ENCODE data around the gene GULP1.

GULP1 gene

GRCh38 chr2:188345831-188346458 lies 54.3 kb downstream of the GULP1 start:
- in situ Hi-C loops (cut with HindIII; ENCODE audit: low pct_ligation_motif_present, low pct_unique_long_range_greater_than_20kb, low sequenced_read_pairs) = no loop called here
- DNase-seq = no peak

DNA sequence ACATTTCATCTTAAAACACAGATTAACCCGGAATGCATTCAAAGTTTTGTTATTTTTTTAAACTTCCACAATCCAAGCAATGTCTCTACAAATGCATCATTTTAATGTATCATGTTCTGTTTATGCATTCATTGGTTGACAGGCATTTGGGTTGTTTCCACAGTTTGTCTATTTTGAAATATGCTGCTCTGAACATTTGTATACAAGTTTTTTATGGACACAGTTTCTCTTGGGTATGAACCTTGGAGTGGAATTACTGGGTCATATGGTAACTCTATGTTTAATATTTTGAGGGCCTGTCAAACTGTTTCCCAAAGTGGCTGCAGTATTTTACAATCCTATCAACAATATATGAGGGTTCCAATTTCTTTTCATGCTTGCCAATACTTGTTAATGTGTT lies 57.3 kb downstream of the GULP1 start:
- in situ Hi-C loops (cut with HindIII; ENCODE audit: low pct_ligation_motif_present, low pct_unique_long_range_greater_than_20kb, low sequenced_read_pairs) = no loop called here
- DNase-seq = no peak

DNA sequence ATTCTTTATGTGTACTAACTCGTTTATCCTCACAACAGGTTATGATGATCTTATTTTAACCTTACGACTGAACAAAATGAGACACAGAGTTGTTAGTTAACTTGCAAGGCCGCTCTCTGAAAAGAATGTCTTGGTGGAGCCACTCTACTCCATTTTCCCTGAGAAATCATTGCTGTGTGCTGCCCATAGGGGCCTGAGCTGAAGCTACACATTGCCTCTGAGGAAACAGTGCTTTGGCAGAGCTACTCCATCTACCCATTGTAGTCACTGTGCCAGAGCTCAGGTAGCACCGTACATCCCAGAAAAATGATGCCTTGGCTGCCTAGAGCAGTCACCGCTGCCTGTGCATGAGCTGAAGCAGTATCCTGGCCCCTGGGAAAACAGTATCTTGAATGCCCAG lies 61.6 kb downstream of the GULP1 start:
- in situ Hi-C loops (cut with HindIII; ENCODE audit: low pct_ligation_motif_present, low pct_unique_long_range_greater_than_20kb, low sequenced_read_pairs) = no loop called here
- no peak for DNase-seq

DNA sequence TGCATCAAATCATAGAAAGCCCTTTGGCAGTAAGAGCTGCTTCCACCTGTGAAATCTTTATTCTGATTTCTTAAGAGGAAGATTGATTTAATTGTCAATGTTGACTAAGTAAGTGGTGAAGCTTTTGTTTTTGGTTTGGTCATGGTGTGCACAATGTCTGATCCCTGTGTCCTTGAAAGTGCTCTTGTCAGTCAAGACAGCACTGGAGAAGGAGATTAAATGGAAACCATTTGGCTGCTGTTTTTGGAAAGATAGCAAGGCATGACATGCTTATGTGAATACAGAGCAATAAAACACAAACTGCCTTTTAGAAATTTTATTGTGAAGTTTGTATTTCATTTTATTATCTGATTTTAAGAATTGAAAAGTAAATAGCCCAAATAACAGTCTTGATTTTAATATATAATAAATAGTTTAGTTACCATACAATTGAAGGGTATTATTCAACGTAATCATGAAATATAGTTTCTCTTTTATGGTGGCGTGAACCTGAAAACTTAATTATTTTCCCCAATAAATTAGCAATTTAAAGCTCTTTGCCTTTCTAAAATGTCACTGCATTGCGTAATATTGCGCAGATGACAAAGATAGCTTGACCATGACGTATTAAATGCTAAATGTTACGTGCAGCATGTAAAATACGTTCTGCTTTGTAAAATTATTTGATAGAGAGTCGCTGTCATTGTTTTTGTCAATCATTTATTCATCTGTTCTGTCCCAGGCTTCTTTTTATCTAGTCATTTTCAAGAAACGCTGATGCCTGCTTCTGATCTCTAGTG lies 69.0 kb downstream of the GULP1 start:
- no peak for DNase-seq

DNA sequence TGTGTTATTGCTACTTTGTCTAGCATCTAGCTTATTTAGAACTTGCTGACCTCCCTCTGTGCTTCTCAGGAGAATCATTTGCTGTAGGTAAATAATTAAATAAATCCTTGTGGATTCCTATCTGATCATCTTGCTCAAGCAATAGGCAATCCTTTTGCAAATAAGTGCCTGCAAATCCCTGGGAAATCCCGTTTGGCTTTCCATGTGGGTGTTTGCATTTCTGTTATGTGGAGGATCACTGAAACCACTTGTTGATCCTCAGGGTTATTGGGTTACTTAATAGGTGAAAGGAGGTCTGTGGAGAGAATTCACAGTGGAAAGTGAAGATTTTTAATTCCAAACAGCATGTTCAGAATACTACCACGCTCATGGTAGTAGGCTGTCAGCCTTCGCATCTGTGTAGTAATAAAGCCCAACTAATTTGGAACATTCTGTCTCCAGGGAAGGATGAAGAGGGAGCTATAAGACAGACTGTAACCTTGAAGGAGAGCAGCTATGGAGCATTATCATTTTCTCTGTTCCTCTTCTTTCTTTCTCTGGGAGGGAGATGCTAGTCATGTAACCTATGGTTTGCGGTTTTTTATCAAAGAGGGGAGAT lies 72.5 kb downstream of the GULP1 start:
- no peak for DNase-seq
- in situ Hi-C loops (cut with HindIII; ENCODE audit: low pct_ligation_motif_present, low pct_unique_long_range_greater_than_20kb, low sequenced_read_pairs) = no loop called here

More for the DNA sequence above, 69.0 kb downstream of the GULP1 start:
- in situ Hi-C loops (cut with HindIII; ENCODE audit: low pct_ligation_motif_present, low pct_unique_long_range_greater_than_20kb, low sequenced_read_pairs) = no loop called here

DNA sequence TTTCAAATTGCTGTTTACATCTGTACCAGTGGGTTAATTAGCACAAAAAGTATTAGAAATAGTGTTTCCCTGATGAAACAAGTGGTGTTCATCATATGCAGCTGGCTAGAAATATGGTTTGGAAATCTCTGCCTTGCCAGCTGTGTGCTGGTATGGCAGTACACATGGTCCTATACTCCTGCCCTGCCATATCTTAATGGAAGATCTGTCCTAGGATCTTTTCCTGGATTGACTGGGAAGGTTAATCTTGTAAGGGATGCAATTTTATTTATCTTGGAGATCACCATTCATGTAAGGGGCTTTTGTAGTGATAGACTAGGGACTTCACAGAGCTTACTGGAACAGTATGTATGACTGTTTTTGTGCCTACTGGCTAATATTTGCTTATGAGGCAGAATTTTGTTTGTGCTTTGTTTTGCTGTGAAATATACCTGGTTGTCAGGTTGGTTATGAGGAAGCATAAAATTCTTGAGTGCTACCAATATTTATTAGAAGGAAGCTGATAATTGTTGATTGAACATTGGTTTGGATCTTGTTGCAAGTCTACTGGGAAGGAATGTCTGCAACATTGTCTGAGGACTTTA lies 73.5 kb downstream of the GULP1 start:
- in situ Hi-C loops (cut with HindIII; ENCODE audit: low pct_ligation_motif_present, low pct_unique_long_range_greater_than_20kb, low sequenced_read_pairs) = no loop called here
- no peak for DNase-seq

GRCh38 chr2:188367164-188367563 lies 75.5 kb downstream of the GULP1 start:
- DNase-seq = no peak
- in situ Hi-C loops (cut with HindIII; ENCODE audit: low pct_ligation_motif_present, low pct_unique_long_range_greater_than_20kb, low sequenced_read_pairs) = no loop called here

GRCh38 chr2:188369365-188369764 lies 77.7 kb downstream of the GULP1 start:
- peak; percentile 61 for DNase-seq
- in situ Hi-C loops (cut with HindIII; ENCODE audit: low pct_ligation_motif_present, low pct_unique_long_range_greater_than_20kb, low sequenced_read_pairs) = no loop called here

GRCh38 chr2:188378371-188378950 lies 86.8 kb downstream of the GULP1 start:
- no peak for DNase-seq
- in situ Hi-C loops (cut with HindIII; ENCODE audit: low pct_ligation_motif_present, low pct_unique_long_range_greater_than_20kb, low sequenced_read_pairs) = no loop called here

- DNase-seq = no peak
- in situ Hi-C loops (cut with HindIII; ENCODE audit: low pct_ligation_motif_present, low pct_unique_long_range_greater_than_20kb, low sequenced_read_pairs) = no loop called here
Observed at GRCh38 chr2:188379748-188380147, 88.1 kb downstream of the GULP1 start.

DNA sequence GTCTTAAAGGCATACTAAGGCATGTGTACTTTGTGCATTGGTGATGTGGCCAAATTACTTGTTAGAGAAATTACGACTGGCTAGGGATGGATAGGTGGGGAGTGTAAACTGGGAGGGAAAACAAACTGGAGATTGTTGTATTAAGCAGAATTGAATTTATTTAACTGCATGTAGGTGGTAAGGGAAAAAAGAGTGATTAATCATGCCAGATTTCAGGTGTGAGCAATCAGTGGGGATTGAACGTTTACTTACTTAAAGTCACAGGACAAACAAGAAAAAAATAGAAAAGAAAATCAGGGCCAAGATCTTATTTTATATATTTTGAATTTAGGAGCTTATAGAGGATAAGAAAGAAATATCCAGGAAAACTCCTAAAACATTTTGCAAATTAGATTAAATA lies 88.6 kb downstream of the GULP1 start:
- no peak for DNase-seq
- in situ Hi-C loops (cut with HindIII; ENCODE audit: low pct_ligation_motif_present, low pct_unique_long_range_greater_than_20kb, low sequenced_read_pairs) = no loop called here

DNA sequence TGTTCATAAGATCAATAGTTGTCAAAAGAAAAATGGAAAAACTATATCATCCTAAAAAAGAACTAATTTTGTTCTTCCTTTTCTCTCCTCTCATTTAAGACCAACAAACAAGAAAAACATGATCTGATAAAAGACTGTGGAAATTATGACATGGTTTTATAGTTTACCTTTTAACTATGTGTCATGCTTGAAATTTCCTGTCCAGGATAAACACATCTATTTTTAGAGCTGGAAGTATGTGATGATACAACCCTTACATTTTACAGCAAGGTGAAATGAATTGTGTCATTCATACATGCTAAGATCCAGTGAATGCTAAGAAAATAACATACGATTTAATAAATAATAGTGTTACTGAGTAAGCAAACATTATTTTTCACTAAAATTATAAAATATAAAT lies 89.9 kb downstream of the GULP1 start:
- in situ Hi-C loops (cut with HindIII; ENCODE audit: low pct_ligation_motif_present, low pct_unique_long_range_greater_than_20kb, low sequenced_read_pairs) = no loop called here
- DNase-seq = peak; percentile 92

DNA sequence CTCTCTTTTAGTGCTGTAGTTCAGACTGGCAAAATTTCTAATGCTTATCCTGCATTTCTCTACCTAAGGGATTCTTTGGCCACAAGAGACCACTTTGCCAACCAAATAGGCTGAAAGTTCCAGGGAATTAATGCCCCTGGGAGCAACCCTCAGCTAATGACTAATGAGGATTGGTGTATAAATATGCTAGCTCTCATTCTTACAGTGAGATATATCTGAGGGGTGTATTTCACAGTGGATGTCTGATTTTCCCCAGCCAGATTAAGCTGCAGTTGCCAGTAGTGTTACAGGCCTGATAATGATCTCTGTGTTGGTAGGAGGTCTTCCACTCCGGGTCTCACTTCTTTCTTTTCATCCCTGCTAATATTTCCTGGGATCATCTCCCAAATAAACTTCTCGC lies 90.4 kb downstream of the GULP1 start:
- DNase-seq = peak; percentile 25
- in situ Hi-C loops (cut with HindIII; ENCODE audit: low pct_ligation_motif_present, low pct_unique_long_range_greater_than_20kb, low sequenced_read_pairs) = no loop called here

- no peak for DNase-seq
- in situ Hi-C loops (cut with HindIII; ENCODE audit: low pct_ligation_motif_present, low pct_unique_long_range_greater_than_20kb, low sequenced_read_pairs) = no loop called here
Observed at GRCh38 chr2:188383158-188383557, 91.5 kb downstream of the GULP1 start.

DNA sequence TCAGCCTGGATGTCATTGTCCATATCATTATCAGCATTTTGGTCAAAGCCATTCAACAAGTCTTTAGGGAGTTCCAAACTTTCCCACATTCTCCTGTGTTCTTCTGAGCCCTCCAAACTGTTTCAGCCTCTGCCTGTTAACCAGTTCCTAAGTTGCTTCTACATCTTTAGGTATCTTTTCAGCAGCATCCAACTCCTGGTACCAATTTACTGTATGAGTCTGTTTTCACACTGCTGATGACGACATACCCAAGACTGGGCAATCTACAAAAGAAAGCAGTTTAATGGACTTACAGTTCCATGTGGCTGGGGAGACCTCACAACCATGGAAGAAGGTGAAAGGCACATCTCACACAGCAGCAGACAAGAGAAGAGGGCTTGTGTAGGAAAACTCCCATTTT lies 94.2 kb downstream of the GULP1 start:
- in situ Hi-C loops (cut with HindIII; ENCODE audit: low pct_ligation_motif_present, low pct_unique_long_range_greater_than_20kb, low sequenced_read_pairs) = no loop called here
- no peak for DNase-seq

GRCh38 chr2:188388831-188389230 lies 97.2 kb downstream of the GULP1 start:
- in situ Hi-C loops (cut with HindIII; ENCODE audit: low pct_ligation_motif_present, low pct_unique_long_range_greater_than_20kb, low sequenced_read_pairs) = no loop called here

DNA sequence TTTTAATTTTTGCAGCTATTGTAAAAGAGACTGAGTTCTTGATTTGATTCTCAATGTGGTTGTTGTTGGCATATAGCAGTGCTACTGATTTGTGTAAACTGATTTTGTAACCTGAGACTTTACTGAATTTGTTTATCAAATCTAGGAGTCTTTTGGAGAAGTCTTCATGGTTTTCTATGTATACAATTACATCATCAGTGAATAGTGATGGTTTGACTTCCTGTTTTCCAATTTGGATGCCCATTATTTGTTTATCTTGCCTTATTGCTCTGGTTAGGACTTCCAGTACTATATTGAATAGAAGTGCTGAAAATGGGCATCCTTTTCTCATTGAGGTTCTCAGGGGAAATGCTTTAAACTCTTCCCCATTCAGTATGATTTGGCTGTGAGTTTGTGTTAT lies 99.7 kb downstream of the GULP1 start:
- no peak for DNase-seq
- in situ Hi-C loops (cut with HindIII; ENCODE audit: low pct_ligation_motif_present, low pct_unique_long_range_greater_than_20kb, low sequenced_read_pairs) = no loop called here

More at GRCh38 chr2:188388831-188389230, 97.2 kb downstream of the GULP1 start:
- DNase-seq = no peak

DNA sequence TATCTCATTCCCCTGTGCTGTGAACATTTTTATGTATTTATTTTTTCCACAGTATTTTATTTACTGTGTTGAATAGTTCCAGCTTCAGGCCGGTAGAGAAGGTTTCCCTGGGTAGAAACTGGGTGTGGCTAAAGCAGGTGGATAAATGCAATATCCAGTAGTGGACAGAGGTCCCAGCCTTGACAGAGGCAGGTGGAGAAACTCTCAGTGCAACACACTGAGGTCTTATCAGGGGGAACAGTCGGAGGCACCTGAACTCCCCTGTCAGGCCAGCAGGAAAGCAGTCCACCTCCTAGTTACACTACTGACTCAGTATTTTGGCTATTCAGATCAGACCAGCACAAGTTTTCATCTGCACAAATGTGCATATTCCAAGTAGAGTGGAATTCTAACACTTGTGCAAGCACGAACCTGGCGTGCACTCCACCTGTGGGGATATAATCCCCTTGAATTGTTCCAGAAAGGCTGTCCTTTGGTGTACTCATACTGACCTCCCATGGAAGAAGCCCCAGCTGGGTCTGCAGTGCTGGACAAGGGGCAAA lies 103.3 kb downstream of the GULP1 start:
- in situ Hi-C loops (cut with HindIII; ENCODE audit: low pct_ligation_motif_present, low pct_unique_long_range_greater_than_20kb, low sequenced_read_pairs) = no loop called here

More for the DNA sequence above, 103.3 kb downstream of the GULP1 start:
- DNase-seq = no peak
